Endometrium (tissue), 2 donors: ENCODE results near the gene CBFA2T3.

ENCODE experiments used
- FAIRE-seq: peaks from 2 replicates; lab custom pipeline; 2012; peaks lifted over from hg19 to GRCh38; lab: Jason Lieb, UNC
- donor health status: control.
- donor health status: control.

The CBFA2T3 gene

GRCh38 chr16:88875703-88876234 is 101.2 kb downstream of the CBFA2T3 start:
- FAIRE-seq, result no peak

GRCh38 chr16:88874938-88875599 is 101.9 kb downstream of the CBFA2T3 start:
- no peak for FAIRE-seq

- FAIRE-seq, result no peak
These were observed 104.2 kb downstream of the CBFA2T3 start for GRCh38 chr16:88872650-88873331.

- no peak for FAIRE-seq
These were observed 105.1 kb downstream of the CBFA2T3 start for GRCh38 chr16:88871730-88872416.

- FAIRE-seq, result no peak
These were observed 105.7 kb downstream of the CBFA2T3 start for GRCh38 chr16:88871349-88871702.

GRCh38 chr16:88870608-88871348 is 106.2 kb downstream of the CBFA2T3 start:
- FAIRE-seq, result no peak

GRCh38 chr16:88869673-88869980 is 107.4 kb downstream of the CBFA2T3 start:
- no peak for FAIRE-seq

GRCh38 chr16:88868974-88869672 is 107.9 kb downstream of the CBFA2T3 start:
- FAIRE-seq, result no peak

- no peak for FAIRE-seq
These were observed 109.3 kb downstream of the CBFA2T3 start for GRCh38 chr16:88867581-88868246.

GRCh38 chr16:88866151-88866920 is 110.7 kb downstream of the CBFA2T3 start, which contains the start of gene PABPN1L:
Gene PABPN1L, minus strand, starts transcription at chr16:88866660. Its CDS starts 54 bp downstream, at chr16:88866606.
- no peak for FAIRE-seq

GRCh38 chr16:88865742-88866141 is 111.3 kb downstream of the CBFA2T3 start:
- FAIRE-seq, result no peak

GRCh38 chr16:88865310-88865709 is 111.7 kb downstream of the CBFA2T3 start:
- no peak for FAIRE-seq

- no peak for FAIRE-seq
These were observed 112.5 kb downstream of the CBFA2T3 start for GRCh38 chr16:88864521-88864920.

GRCh38 chr16:88864099-88864498 is 112.9 kb downstream of the CBFA2T3 start:
- no peak for FAIRE-seq

GRCh38 chr16:88863426-88863825 is 113.6 kb downstream of the CBFA2T3 start:
- no peak for FAIRE-seq

GRCh38 chr16:88862968-88863367 is 114.0 kb downstream of the CBFA2T3 start:
- FAIRE-seq, result no peak

GRCh38 chr16:88861359-88861758 is 115.6 kb downstream of the CBFA2T3 start:
- no peak for FAIRE-seq

GRCh38 chr16:88859381-88860091 is 117.5 kb downstream of the CBFA2T3 start:
- no peak for FAIRE-seq

GRCh38 chr16:88857728-88858339 is 119.2 kb downstream of the CBFA2T3 start:
- FAIRE-seq, result no peak
